ENCODE data around the gene SLC30A1. TPM values are rescaled to one million over a fixed set of nuclear protein-coding genes. Genes with fewer than 3 reads are reported as not detected.

SLC30A1 gene
- total RNA-seq, 1 experiment from 2014 or later: 9.7 TPM

- Histone ChIP-seq H3K36me3 (ENCODE audit: control insufficient read depth in 1 of 2, insufficient read depth in 2 of 2, low read length in 2 of 2) (no peaks in the 10 kb centered on the region), H3K4me3 (replicated peaks in 1 of 2; ENCODE audit: low read depth in 1 of 2, low read length in 2 of 2) (no peak overlapping the region), H4K20me1 (ENCODE audit: insufficient read depth) (no peaks in the 10 kb centered on the region), H3K27ac (ENCODE audit: low read depth, low read length) (no peak overlapping the region), H3K9ac (ENCODE audit: low read length) (no peak overlapping the region), H3K9me3 (ENCODE audit: control insufficient read depth in 1 of 2, insufficient read depth in 1 of 2, low read depth in 1 of 2, low read length in 2 of 2) (no peaks in the 10 kb centered on the region), H3K27me3 (ENCODE audit: insufficient read depth, low read length) (no peaks in the 10 kb centered on the region), H3K9me2 (ENCODE audit: insufficient read depth) (no peaks in the 10 kb centered on the region), H2AFZ (ENCODE audit: low read depth, low read length, poor library complexity, severe bottlenecking) (no peak overlapping the region), H3K4me2 (ENCODE audit: low read length) (no peak overlapping the region), H3K4me1 (ENCODE audit: control insufficient read depth in 1 of 2, insufficient read depth in 2 of 2, low read length in 2 of 2) (peaks cover 0 to 3% of the 10 kb centered on the region in 2 experiments; a peak in 1 of 4 replicates), H3K79me2 (ENCODE audit: insufficient read depth, low read length) (no peaks in the 10 kb centered on the region)
- ChIA-PET RAD21 (ENCODE audit: low non-redundant PET in 1 of 2, low total read pairs in 2 of 2, uncharacterized antibody in 2 of 2, unreplicated experiment in 2 of 2) (no interaction called here), POLR2A (no interaction called here), CTCF (no interaction called here)
- no peak for DNase-seq (ENCODE audit: low read depth, low spot score)
- intact Hi-C loops (cut with micrococcal nuclease): no loop called here
- BruUV-seq (replicated peaks): no TSS peak
- TF ChIP-seq SRF (IDR thresholded peaks at IDR 0.05; ENCODE audit: low read depth) (no peak), FOSL1 (IDR thresholded peaks at IDR 0.05; ENCODE audit: low read depth) (no peak), SP1 (IDR thresholded peaks at IDR 0.05; ENCODE audit: low read depth) (no peak), CEBPB (IDR thresholded peaks at IDR 0.05; ENCODE audit: low read depth) (no peak), JUND (IDR thresholded peaks at IDR 0.05) (no peak), ZFX (IDR thresholded peaks at IDR 0.05) (no peak), SIN3A (IDR thresholded peaks at IDR 0.05; ENCODE audit: low read depth) (no peak), ELF1 (IDR thresholded peaks at IDR 0.05; ENCODE audit: borderline replicate concordance, low read depth) (no peak), ZBTB33 (IDR thresholded peaks at IDR 0.05; ENCODE audit: extremely low read depth, insufficient replicate concordance, low read length) (no peak), POLR2A (IDR thresholded peaks at IDR 0.05; ENCODE audit: borderline replicate concordance, extremely low read depth, insufficient read depth, insufficient read length) (no peak), POLR2AphosphoS5 (IDR thresholded peaks at IDR 0.05; ENCODE audit: low read depth, low read length) (no peak), RAD21 (IDR thresholded peaks at IDR 0.05; ENCODE audit: low read depth) (no peak), ATF3 (IDR thresholded peaks at IDR 0.05) (no peak), TCF7L2 (IDR thresholded peaks at IDR 0.05; ENCODE audit: borderline replicate concordance, extremely low read depth, insufficient read depth, insufficient read length) (no peak)
- TF ChIP-seq, protein P1, sequence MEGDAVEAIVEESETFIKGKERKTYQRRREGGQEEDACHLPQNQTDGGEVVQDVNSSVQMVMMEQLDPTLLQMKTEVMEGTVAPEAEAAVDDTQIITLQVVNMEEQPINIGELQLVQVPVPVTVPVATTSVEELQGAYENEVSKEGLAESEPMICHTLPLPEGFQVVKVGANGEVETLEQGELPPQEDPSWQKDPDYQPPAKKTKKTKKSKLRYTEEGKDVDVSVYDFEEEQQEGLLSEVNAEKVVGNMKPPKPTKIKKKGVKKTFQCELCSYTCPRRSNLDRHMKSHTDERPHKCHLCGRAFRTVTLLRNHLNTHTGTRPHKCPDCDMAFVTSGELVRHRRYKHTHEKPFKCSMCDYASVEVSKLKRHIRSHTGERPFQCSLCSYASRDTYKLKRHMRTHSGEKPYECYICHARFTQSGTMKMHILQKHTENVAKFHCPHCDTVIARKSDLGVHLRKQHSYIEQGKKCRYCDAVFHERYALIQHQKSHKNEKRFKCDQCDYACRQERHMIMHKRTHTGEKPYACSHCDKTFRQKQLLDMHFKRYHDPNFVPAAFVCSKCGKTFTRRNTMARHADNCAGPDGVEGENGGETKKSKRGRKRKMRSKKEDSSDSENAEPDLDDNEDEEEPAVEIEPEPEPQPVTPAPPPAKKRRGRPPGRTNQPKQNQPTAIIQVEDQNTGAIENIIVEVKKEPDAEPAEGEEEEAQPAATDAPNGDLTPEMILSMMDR (IDR thresholded peaks at IDR 0.05 in 2 of 3, conservative IDR thresholded peaks at IDR 0.05 in 1 of 3; ENCODE audit: borderline replicate concordance in 1 of 3, insufficient read depth in 1 of 3, low read depth in 2 of 3, low read length in 2 of 3): no peak
- ATAC-seq: no peak
Observed at GRCh38 chr1:211553549-211553948, 25.4 kb downstream of the SLC30A1 start.

All from HCT116 (cell line).